Uterus (tissue), 2 donors: ENCODE results near the gene SMIM3.

Experiments used
- CTCF ChIP-seq, 4 experiments: fragments of 200-600 bp in 2 of 4; fragments of 450-650 bp in 2 of 4; sonication (generic) in 2 of 4; IDR thresholded peaks; one replicate each; pipeline ENCODE4 v1.5.1; 2016 to 2019; ENCODE audit warnings: antibody characterized with exemption in 4 of 4, mild to moderate bottlenecking in 2 of 4, moderate library complexity in 1 of 4
- POLR2A ChIP-seq, 2 donors: fragments of 450-650 bp; IDR thresholded peaks; one replicate each; pipeline ENCODE4 v1.6.1; 2016; ENCODE audit warnings: antibody characterized with exemption in 2 of 2, mild to moderate bottlenecking in 1 of 2, moderate library complexity in 1 of 2

- TF ChIP-seq POLR2A (IDR thresholded peaks at IDR 0.05) = no peak
- TF ChIP-seq CTCF (IDR thresholded peaks at IDR 0.05) = no peak
Observed at GRCh38 chr5:150753463-150753862, 25.1 kb upstream of the SMIM3 start.
